ENCODE results near the gene MSI2.

GRCh38 chr17:57425431-57425830 is 169.1 kb downstream of the MSI2 start:
- TF ChIP-seq, protein P1, sequence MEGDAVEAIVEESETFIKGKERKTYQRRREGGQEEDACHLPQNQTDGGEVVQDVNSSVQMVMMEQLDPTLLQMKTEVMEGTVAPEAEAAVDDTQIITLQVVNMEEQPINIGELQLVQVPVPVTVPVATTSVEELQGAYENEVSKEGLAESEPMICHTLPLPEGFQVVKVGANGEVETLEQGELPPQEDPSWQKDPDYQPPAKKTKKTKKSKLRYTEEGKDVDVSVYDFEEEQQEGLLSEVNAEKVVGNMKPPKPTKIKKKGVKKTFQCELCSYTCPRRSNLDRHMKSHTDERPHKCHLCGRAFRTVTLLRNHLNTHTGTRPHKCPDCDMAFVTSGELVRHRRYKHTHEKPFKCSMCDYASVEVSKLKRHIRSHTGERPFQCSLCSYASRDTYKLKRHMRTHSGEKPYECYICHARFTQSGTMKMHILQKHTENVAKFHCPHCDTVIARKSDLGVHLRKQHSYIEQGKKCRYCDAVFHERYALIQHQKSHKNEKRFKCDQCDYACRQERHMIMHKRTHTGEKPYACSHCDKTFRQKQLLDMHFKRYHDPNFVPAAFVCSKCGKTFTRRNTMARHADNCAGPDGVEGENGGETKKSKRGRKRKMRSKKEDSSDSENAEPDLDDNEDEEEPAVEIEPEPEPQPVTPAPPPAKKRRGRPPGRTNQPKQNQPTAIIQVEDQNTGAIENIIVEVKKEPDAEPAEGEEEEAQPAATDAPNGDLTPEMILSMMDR (IDR thresholded peaks at IDR 0.05), result no peak
- TF ChIP-seq POLR2A (IDR thresholded peaks at IDR 0.05), result no peak
